ENCODE measurements around the gene SERPINB1.

Gene SERPINB1

GRCh38 chr6:2839982-2840748 lies 1.5 kb downstream of the SERPINB1 start:
- no peak for DNase-seq
- TF ChIP-seq CTCF (IDR thresholded peaks at IDR 0.05; ENCODE audit: low read depth, low read length): no peak
- no peaks in the 10 kb centered on the region for H3K9me3 ChIP-seq (ENCODE audit: severe bottlenecking)
- peak overlapping the region; percentile 74 for H3K27ac ChIP-seq
- no peak overlapping the region for H3K4me3 ChIP-seq (ENCODE audit: low read depth, low read length)
- peaks cover 27% of the 10 kb centered on the region for H3K36me3 ChIP-seq
- H3K27me3 ChIP-seq (ENCODE audit: insufficient read depth, low read depth, severe bottlenecking): no peaks in the 10 kb centered on the region

GRCh38 chr6:2839195-2839981 lies 2.3 kb downstream of the SERPINB1 start:
- DNase-seq: no peak
- H3K27ac ChIP-seq: no peak overlapping the region
- peaks cover 35% of the 10 kb centered on the region for H3K36me3 ChIP-seq
- no peaks in the 10 kb centered on the region for H3K9me3 ChIP-seq (ENCODE audit: severe bottlenecking)
- no peak overlapping the region for H3K4me3 ChIP-seq (ENCODE audit: low read depth, low read length)
- no peak for TF ChIP-seq CTCF (IDR thresholded peaks at IDR 0.05; ENCODE audit: low read depth, low read length)
- no peaks in the 10 kb centered on the region for H3K27me3 ChIP-seq (ENCODE audit: insufficient read depth, low read depth, severe bottlenecking)

- Histone ChIP-seq H3K27me3 (ENCODE audit: insufficient read depth, low read depth, severe bottlenecking) (no peaks in the 10 kb centered on the region), H3K9me3 (ENCODE audit: severe bottlenecking) (no peaks in the 10 kb centered on the region), H3K27ac (no peak overlapping the region), H3K36me3 (peaks cover 39% of the 10 kb centered on the region), H3K4me3 (ENCODE audit: low read depth, low read length) (no peak overlapping the region)
- TF ChIP-seq CTCF (IDR thresholded peaks at IDR 0.05; ENCODE audit: low read depth, low read length): no peak
- DNase-seq: no peak
Measured at GRCh38 chr6:2838251-2838650, 3.4 kb downstream of the SERPINB1 start.

GRCh38 chr6:2834262-2834661 lies 7.4 kb downstream of the SERPINB1 start:
- H3K27me3 ChIP-seq (ENCODE audit: insufficient read depth, low read depth, severe bottlenecking): no peaks in the 10 kb centered on the region
- TF ChIP-seq CTCF (IDR thresholded peaks at IDR 0.05; ENCODE audit: low read depth, low read length): no peak
- H3K27ac ChIP-seq: no peak overlapping the region
- no peaks in the 10 kb centered on the region for H3K9me3 ChIP-seq (ENCODE audit: severe bottlenecking)
- no peak overlapping the region for H3K4me3 ChIP-seq (ENCODE audit: low read depth, low read length)
- peaks cover 39% of the 10 kb centered on the region for H3K36me3 ChIP-seq
- no peak for DNase-seq

DNA sequence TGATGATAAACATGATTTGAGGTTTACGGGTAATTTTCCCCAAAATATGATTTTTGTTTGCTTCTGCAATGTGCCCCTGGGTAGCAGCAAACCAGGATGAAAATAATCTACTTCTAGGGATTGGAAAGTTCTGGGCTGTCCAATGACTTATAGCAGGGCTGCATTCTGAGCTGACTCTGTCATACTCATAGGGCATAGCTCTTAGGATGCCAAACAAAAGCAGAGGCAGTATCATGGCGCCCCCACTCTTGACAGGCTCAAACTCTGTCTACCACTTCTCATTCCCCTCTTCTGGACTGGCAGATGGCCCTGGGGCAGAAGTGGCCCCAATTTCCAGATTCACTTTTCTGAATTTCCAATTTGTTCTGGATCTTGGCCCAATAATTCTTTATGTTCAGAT lies 10.3 kb downstream of the SERPINB1 start:
- DNase-seq: no peak
- Histone ChIP-seq H3K9me3 (ENCODE audit: severe bottlenecking) (no peaks in the 10 kb centered on the region), H3K27ac (no peak overlapping the region), H3K4me3 (ENCODE audit: low read depth, low read length) (no peak overlapping the region), H3K27me3 (ENCODE audit: insufficient read depth, low read depth, severe bottlenecking) (no peaks in the 10 kb centered on the region), H3K36me3 (peaks cover 21% of the 10 kb centered on the region)
- TF ChIP-seq CTCF (IDR thresholded peaks at IDR 0.05; ENCODE audit: low read depth, low read length): no peak
